T-helper 2 cell treated with Interferon-gamma antibody and Interleukin-4, amounts not matched to agents 5 μg/mL and 100 μg/mL, for 36 hours (primary cell): Measurements from ENCODE around the gene TANC1.

Experiments
- DNase-seq: peaks from one replicate; pipeline ENCODE4 v3.0.0; 2021; ENCODE audit warnings: low spot score
- H3K27ac Mint-ChIP-seq: one replicate; pipeline ENCODE4 v1.8.0; 2021; ENCODE audit warnings: mild to moderate bottlenecking, mixed read lengths
- H3K27me3 Mint-ChIP-seq: one replicate; pipeline ENCODE4 v1.8.0; 2021; ENCODE audit warnings: low read depth, mixed read lengths
- H3K36me3 Mint-ChIP-seq: one replicate; pipeline ENCODE4 v1.8.0; 2021; ENCODE audit warnings: low read depth, mixed read lengths
- H3K4me1 Mint-ChIP-seq: one replicate; pipeline ENCODE4 v1.8.0; 2021; ENCODE audit warnings: low read depth, mixed read lengths
- H3K4me3 Mint-ChIP-seq: one replicate; pipeline ENCODE4 v1.8.0; 2022; ENCODE audit warnings: mild to moderate bottlenecking, moderate library complexity, mixed read lengths
- H3K9me3 Mint-ChIP-seq: one replicate; pipeline ENCODE4 v1.8.0; 2021; ENCODE audit warnings: mixed read lengths

The TANC1 gene

DNA sequence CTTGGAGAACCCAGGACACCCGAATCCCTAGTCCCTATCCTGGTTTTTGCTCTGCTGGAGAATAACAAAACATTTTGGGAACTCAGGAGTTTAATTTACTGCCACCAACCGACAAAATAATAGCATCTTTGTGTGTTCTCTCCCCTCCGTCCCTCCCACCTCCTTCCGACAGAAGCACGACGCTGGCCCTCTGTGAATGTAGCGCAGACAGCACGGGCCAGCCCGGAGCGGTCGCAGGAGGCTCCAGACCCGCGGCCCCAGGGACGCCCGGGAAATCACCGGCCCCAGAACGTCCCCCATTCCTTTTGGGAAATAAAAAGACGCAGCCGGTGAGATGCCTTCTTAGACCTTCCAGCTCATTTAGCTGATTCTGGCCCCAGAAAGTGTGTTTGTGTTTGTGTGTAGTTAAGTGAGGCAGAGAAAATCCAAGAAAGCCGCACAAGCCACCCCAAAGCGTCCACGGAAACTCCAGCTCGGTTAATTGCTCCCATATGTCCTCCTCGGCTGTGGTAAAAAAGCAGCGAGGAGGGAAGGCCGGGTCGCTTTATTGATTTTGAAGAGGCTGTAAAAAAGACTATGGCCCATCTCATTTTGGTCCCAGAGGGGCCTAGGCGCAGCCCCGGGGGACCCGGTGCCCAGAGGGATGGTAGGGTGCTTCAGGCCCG is 577 bp upstream of the TANC1 start:
- no peak for DNase-seq
- Mint-ChIP-seq H3K27ac (no peak overlapping the region), H3K36me3 (no peaks in the 10 kb centered on the region), H3K4me1 (peaks cover 14% of the 10 kb centered on the region), H3K9me3 (no peaks in the 10 kb centered on the region), H3K4me3 (peak overlapping the region; percentile 55), H3K27me3 (peaks cover 66% of the 10 kb centered on the region)

DNA sequence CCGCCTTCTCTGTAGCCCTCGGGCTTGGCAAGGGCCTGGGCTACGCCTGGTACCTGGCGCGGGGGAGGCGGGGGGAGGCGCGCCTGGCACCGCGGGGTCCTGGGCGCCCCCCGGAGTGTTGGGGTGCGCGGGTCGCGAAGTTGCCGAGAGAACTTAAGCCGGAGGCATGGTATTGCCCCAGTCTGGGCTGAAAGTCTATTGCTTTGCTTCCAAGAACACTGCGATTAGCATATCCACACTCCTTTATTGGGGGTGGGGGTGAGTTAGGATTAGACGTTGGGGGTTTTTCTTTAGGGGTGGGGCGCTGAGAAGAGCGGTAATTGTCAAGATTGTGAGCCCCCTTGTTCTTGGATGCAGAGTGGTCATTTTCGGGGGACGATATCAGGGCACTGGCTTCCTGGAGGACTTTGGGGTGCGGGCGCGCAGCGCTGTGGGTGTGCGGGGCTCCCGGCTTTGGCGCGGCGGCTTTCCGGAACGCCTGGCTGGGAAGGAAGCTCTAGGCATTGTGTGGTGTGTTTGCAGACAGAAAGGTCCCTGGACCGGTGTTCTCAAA is 798 bp downstream of the TANC1 start:
- peaks cover 14% of the 10 kb centered on the region for H3K4me1 Mint-ChIP-seq
- no peak overlapping the region for H3K27ac Mint-ChIP-seq
- H3K9me3 Mint-ChIP-seq = no peaks in the 10 kb centered on the region
- DNase-seq = no peak
- peaks cover 71% of the 10 kb centered on the region for H3K27me3 Mint-ChIP-seq
- H3K4me3 Mint-ChIP-seq = peak overlapping the region; percentile 81
- no peaks in the 10 kb centered on the region for H3K36me3 Mint-ChIP-seq

DNA sequence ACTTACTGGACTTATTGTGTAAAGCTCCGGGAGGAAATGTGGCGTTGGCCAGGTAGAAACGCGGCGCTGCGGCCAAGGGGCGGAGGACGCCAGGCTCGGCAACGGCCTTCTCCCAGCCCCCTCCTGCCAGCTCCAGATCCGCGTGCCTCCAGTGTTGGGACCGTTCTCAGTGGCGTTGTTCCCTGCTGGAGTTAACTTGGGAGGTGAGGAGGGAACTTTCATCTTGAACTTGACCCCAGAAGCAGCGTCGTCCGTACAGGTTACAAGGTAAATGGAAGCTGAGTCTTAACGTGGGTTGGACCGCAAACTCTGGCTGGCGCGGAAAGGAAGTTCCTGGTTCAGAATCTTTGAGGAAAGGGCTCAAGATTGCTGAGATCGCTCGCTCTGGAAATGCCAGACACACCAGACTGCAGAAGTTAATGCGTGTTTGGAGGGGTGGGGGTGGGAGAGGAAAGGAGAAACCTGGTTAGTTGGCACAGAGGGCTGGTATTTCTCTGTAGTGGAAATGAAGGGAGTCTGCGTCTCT is 1.3 kb downstream of the TANC1 start:
- Mint-ChIP-seq H3K9me3 (no peaks in the 10 kb centered on the region), H3K27ac (no peak overlapping the region), H3K27me3 (peaks cover 71% of the 10 kb centered on the region), H3K4me3 (peak overlapping the region; percentile 81), H3K36me3 (no peaks in the 10 kb centered on the region), H3K4me1 (peaks cover 14% of the 10 kb centered on the region)
- DNase-seq = no peak

DNA sequence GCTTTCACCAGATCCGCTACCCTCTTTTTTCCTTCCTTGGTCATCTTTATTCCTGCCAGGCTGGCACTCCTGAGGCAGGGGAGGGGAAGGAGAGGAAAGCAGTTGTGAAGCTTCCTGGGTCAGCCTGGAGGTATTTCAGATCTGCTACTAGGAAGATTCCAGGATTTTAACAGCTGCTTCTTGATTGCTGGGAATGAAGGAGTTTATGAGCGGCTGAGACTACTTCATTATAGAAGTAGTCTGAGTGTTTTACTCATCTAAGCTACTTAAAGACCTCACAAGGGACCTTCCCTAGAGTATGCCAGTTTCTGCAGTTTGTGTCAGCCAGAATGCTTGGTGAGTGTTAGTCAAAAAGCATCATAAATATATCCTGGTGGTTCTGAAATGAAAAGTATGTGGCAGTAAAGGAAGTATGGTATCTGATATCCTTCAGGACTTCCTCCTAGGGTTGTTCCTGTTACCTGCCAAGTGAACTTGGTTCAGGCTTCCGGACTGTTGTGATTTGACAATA is 1.9 kb downstream of the TANC1 start:
- DNase-seq = no peak
- no peaks in the 10 kb centered on the region for H3K9me3 Mint-ChIP-seq
- no peaks in the 10 kb centered on the region for H3K36me3 Mint-ChIP-seq
- H3K4me1 Mint-ChIP-seq = peaks cover 14% of the 10 kb centered on the region
- H3K4me3 Mint-ChIP-seq = peak overlapping the region; percentile 81
- H3K27me3 Mint-ChIP-seq = peaks cover 69% of the 10 kb centered on the region
- no peak overlapping the region for H3K27ac Mint-ChIP-seq

DNA sequence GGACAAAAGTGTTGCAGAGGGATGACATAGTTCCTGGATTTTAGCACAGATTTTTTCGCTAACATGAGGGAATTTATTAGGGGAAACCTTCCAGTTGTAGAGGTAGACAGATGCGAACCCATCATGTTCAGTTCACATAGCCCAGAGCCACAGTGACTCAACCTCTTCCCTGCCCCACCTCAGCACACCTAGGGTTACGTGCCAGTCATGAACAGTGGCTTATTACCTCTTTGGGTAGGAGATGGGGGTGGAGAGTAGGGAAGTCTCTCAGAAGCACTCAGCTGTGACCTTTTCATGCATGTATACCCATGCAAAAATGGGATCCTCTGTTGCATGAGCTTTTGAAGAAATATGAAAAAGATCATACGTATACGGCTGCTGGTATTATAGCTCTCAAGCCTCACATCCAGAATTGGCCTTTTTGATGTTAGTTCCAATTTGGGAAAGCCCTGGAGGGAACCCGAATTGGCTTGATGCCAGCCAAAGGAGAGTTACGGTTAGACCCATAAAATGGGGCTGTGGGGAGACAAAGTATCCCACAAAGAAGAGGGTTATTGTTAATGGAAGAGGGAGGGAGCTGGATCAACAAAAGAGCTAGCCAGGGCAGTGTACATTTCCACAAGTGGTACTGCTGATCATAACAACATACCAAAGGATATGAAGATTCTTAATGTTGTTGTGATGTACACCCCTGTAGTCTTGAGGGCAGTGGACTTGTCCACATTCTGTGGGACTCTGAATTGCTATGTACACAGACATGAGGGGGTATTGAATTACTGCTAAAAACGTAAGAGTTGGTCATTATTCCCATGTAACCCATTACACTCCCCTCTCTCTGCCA is 4.9 kb downstream of the TANC1 start:
- no peaks in the 10 kb centered on the region for H3K36me3 Mint-ChIP-seq
- peaks cover 14% of the 10 kb centered on the region for H3K4me1 Mint-ChIP-seq
- no peak for DNase-seq
- no peak overlapping the region for H3K4me3 Mint-ChIP-seq
- no peaks in the 10 kb centered on the region for H3K9me3 Mint-ChIP-seq
- peaks cover 49% of the 10 kb centered on the region for H3K27me3 Mint-ChIP-seq
- H3K27ac Mint-ChIP-seq = no peak overlapping the region

DNA sequence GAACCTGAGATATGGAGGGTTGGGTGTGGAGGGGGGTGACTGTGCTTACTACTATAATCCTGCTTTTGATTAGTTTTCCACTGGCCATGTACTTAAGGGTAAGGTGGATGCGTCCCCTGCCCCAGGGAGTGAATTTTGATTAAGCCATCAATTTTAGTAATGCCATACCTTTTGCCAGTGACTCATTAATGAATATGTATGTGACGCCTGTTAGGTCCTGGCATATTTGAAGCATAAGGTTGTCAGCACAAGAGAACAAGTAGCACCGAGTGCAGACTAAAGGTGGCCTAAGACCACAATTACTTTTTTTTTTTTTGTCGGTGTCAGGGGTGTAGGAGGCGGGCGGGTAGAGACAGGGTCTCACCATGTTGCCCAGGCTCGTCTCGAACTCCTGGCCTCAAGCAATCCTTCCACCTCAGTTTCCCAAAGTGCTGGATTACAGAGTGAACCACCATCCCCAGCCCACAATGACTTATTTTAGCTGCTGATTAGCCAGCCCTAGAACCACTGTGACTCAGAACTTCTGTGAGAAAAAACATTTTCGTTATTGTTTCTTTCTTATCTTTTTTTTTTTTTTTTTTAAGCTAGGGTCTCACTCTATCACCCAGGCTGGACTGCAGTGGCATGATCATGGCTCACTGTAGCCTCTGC is 7.0 kb downstream of the TANC1 start:
- H3K27ac Mint-ChIP-seq = no peak overlapping the region
- H3K36me3 Mint-ChIP-seq = no peaks in the 10 kb centered on the region
- DNase-seq = no peak
- peaks cover 2% of the 10 kb centered on the region for H3K4me1 Mint-ChIP-seq
- peaks cover 36% of the 10 kb centered on the region for H3K27me3 Mint-ChIP-seq
- H3K4me3 Mint-ChIP-seq = no peak overlapping the region
- no peaks in the 10 kb centered on the region for H3K9me3 Mint-ChIP-seq

DNA sequence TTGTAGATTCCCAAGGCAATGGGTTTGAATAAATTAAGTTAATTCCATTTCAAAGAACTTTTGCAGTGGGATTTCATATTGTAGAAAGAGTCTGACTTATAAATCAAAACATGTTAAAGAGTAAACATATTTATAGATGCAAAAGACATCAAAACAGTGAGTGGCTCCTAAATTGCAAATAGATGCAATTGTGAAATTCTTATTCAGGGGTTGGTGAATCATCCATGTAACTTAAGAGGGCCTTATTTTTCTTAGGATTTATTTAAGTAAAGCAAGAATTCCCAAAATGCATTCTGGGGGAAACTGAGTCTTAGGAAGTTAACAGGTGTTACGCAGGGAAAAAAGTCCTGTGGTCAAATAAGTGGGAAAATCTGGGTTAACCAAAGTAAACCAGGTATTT is 11.3 kb downstream of the TANC1 start:
- Mint-ChIP-seq H3K27ac (no peak overlapping the region), H3K36me3 (no peaks in the 10 kb centered on the region), H3K9me3 (no peaks in the 10 kb centered on the region), H3K27me3 (peaks cover 6% of the 10 kb centered on the region), H3K4me1 (no peaks in the 10 kb centered on the region), H3K4me3 (no peak overlapping the region)
- DNase-seq = no peak

DNA sequence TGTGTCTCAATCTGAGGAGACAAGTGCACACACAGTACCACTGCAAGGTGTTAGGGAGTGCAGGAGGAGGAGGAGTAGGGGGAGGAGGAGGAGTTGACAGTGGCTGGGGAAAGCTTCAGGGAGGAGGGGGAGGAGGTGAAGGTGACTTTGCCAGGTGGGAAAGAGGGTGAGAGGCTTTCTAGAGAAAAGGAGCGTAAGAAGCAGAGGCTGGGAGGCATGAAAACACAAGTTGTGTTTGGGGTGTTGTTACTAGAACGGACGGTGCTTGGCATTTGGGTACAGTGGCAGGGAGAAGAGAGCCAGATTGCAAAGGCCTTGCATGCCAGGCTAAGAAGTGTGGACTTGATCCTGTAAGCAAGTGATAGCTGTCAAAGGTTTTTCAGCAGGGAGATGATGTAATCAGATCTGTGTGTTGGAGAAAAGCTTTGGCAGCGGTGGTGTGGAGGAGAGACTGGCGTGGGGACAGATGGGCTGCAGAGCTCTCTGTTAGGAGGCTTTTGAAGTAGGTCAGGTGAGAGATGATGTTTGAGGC is 16.2 kb downstream of the TANC1 start:
- no peak for DNase-seq
- Mint-ChIP-seq H3K9me3 (no peaks in the 10 kb centered on the region), H3K4me3 (no peak overlapping the region), H3K4me1 (no peaks in the 10 kb centered on the region), H3K27me3 (peaks cover 3% of the 10 kb centered on the region), H3K36me3 (no peaks in the 10 kb centered on the region), H3K27ac (no peak overlapping the region)

DNA sequence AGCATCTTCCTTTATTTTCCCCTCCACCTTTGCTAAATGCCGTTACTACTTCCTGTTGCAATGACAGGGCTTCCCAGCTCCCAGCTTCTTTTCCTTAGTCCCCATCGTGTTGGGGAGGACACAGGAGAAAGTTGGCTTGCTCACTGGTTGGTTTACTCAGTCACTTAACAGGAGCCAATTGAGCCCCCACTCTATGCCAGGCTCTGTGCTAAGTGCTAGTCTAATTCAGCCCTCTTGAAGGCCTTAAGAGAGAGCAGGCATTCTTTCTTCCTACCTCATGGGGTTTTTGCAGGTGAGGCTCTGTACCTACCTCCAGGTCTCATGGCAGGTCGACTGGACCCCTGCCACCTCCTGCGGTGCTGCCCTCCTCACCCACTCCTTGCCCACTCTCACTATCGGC is 20.1 kb downstream of the TANC1 start:
- Mint-ChIP-seq H3K27me3 (peaks cover 5% of the 10 kb centered on the region), H3K27ac (no peak overlapping the region), H3K36me3 (no peaks in the 10 kb centered on the region), H3K4me1 (no peaks in the 10 kb centered on the region), H3K9me3 (no peaks in the 10 kb centered on the region), H3K4me3 (no peak overlapping the region)
- no peak for DNase-seq

DNA sequence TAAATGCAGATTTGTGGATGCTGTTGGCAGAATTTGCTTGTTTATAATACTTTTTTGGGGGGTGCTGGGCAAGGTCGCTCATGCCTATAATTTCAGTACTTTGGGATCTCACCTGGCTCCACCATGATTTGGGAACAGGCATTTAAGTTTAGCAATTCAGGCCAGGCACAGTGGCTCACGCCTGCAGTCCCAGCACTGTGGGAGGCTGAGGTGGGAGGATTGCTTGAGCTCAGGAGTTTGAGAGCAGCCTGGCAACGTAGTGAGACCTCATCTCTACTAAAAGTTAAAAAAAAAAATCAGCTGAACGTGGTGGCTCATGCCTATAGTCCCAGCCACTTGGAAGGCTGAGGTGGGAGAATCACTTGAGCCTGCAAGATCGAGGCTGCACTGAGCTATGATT is 20.7 kb downstream of the TANC1 start:
- no peak overlapping the region for H3K4me3 Mint-ChIP-seq
- H3K9me3 Mint-ChIP-seq = no peaks in the 10 kb centered on the region
- H3K4me1 Mint-ChIP-seq = no peaks in the 10 kb centered on the region
- DNase-seq = no peak
- H3K27ac Mint-ChIP-seq = no peak overlapping the region
- H3K36me3 Mint-ChIP-seq = no peaks in the 10 kb centered on the region
- peaks cover 5% of the 10 kb centered on the region for H3K27me3 Mint-ChIP-seq

DNA sequence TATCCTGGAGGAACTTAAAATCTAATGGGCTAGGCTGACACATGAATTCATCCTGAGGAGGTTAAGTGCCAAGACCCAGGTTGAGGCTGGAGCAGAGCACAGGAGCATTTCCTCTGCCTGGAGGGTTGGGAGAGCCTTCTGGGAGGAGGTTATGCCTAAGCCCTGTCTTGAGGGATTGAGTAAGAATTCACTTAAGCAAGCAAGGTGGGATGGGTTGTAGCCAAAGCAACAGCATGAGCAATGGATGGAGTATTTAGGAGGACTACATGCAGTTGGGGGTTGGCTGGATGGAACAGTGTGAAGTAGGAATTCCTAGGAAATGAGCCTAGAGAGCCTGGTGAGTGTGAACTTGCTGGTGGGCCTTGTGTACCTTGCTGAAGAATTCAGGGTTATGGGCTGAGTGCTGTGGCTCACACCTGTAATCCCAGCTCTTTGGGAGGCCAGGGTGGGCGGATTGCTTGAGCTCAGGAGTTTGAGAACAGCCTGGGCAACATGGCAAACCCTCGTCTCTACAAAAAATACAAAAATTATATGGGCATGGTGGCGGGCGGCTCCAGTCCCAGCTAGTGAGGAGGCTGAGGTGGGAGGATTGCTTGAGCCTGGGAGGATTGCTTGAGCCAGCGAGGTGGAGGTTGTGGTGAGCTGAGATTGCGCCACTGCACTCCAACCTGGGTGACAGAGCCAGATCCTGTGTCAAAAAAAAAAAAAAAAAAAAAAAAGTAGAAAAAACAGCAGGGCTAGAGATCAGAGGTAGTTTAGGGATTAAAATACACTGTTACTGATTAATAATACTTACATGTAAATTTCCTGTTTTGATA is 22.2 kb downstream of the TANC1 start:
- Mint-ChIP-seq H3K27ac (no peak overlapping the region), H3K36me3 (no peaks in the 10 kb centered on the region), H3K4me1 (no peaks in the 10 kb centered on the region), H3K27me3 (peaks cover 5% of the 10 kb centered on the region), H3K4me3 (no peak overlapping the region), H3K9me3 (no peaks in the 10 kb centered on the region)
- no peak for DNase-seq

DNA sequence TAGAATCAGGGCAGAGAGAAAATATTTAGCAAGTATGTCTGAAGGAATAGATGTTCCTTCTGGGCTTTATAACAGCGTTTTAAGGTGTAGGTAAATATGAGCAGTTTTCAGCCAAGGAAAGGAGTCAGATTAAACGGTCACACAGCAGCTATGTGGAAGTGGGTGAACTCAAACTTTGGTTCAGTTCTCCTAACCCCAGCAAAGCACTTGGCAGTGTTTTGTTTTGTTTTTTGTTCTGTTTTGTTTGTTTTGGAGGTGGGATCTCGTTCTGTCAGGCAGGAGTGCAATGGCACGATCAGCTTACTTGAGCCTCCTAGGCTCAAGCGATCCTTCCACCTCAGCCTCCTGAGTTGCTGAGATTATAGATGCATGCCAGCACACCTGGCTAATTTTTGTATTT is 24.6 kb downstream of the TANC1 start:
- DNase-seq = no peak
- H3K27me3 Mint-ChIP-seq = peaks cover 1% of the 10 kb centered on the region
- no peaks in the 10 kb centered on the region for H3K36me3 Mint-ChIP-seq
- H3K4me3 Mint-ChIP-seq = no peak overlapping the region
- H3K9me3 Mint-ChIP-seq = no peaks in the 10 kb centered on the region
- no peak overlapping the region for H3K27ac Mint-ChIP-seq
- H3K4me1 Mint-ChIP-seq = no peaks in the 10 kb centered on the region
